IMR-90 (cell line): ENCODE results near the gene MEGF6.

ENCODE experiments used
- CHD1 ChIP-seq: IDR thresholded peaks from 2 replicates; pipeline ENCODE4 v1.6.1; 2012; ENCODE audit warnings: low read depth, low read length, improper control_type of control experiment
- CTCF ChIP-seq: conservative IDR thresholded peaks from 2 replicates; pipeline ENCODE4 v1.5.1; 2012; ENCODE audit warnings: mild to moderate bottlenecking, low read depth, low read length, improper control_type of control experiment
- MAFK ChIP-seq: IDR thresholded peaks from 2 replicates; pipeline ENCODE4 v1.6.1; 2012; ENCODE audit warnings: low read depth, low read length, improper control_type of control experiment
- MAZ ChIP-seq: IDR thresholded peaks from 2 replicates; pipeline ENCODE4 v1.6.1; 2012; ENCODE audit warnings: low read depth, mild to moderate bottlenecking, low read length, improper control_type of control experiment, moderate library complexity, borderline replicate concordance
- POLR2A ChIP-seq: IDR thresholded peaks from 2 replicates; pipeline ENCODE4 v1.6.1; 2012; ENCODE audit warnings: mild to moderate bottlenecking, low read depth, low read length
- RAD21 ChIP-seq: IDR thresholded peaks from 2 replicates; pipeline ENCODE4 v1.6.1; 2012; ENCODE audit warnings: low read length, improper control_type of control experiment
- RCOR1 ChIP-seq: IDR thresholded peaks from 2 replicates; pipeline ENCODE4 v1.6.1; 2012; ENCODE audit warnings: mild to moderate bottlenecking, low read length, improper control_type of control experiment; ENCODE audit not compliant: insufficient replicate concordance
- SMC3 ChIP-seq: fragments of 150-350 bp; IDR thresholded peaks from 2 replicates; pipeline ENCODE4 v1.6.1; 2016; ENCODE audit warnings: low read depth, mild to moderate bottlenecking, antibody characterized with exemption, low read length, moderate library complexity
- USF2 ChIP-seq: fragments of 150-350 bp; IDR thresholded peaks from 2 replicates; pipeline ENCODE4 v1.6.1; 2017; ENCODE audit warnings: mild to moderate bottlenecking, antibody characterized with exemption, low read length, low read depth

GRCh38 chr1:3539707-3540425 lies 71.4 kb downstream of the MEGF6 start:
- TF ChIP-seq CTCF (no peak), POLR2A (no peak), USF2 (no peak), CHD1 (no peak), SMC3 (no peak), MAFK (no peak), RAD21 (no peak), RCOR1 (no peak), MAZ (no peak)
